GM21447 (cell line): ENCODE data around the gene KRTAP21-3.
"Not testable (repeated sequence)": the region's sequence is repeated elsewhere in the genome, so short reads cannot be mapped to it uniquely, and the experiment has no call there.

Experiments
- ATAC-seq: cut with Tn5 transposase; IDR thresholded peaks from one replicate; pipeline ENCODE4 v1.9.1; 2021; ENCODE audit not compliant: unreplicated experiment

Gene KRTAP21-3, protein sequence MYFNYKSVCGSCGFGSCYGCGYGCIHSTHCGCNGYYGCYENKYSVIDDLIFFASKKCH

DNA sequence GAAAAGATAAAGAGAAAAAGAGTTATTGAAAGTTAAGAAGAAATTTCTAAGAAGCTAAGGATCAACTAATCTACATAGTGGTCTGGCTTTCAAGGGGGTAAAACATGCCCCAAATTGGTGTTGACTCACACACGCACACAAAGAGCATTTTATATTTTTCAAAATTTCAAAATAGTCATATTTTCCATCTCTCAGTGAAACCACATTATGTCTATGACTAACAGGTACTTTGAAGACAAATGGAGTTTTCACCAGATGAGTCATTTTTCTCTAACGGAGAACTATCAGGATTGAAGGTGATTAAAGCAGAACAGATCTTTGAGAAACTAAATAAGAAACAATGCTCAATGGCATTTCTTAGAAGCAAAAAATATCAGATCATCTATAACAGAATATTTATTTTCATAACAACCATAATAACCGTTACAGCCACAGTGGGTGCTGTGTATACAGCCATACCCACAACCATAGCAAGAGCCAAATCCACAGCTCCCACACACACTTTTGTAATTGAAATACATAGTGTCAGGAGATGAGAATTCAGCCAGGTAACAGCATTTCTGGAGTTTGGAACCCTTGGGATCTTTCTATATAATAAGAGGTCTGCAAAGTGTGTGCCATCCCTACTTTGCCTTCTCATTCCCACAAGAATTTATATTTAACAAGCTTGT, at the start of gene KRTAP21-3:
Gene KRTAP21-3 (minus strand): TSS at position 539 of the 671 bp plus-strand sequence. CDS start 18 bp downstream, at position 521.
- ATAC-seq: no peak

DNA sequence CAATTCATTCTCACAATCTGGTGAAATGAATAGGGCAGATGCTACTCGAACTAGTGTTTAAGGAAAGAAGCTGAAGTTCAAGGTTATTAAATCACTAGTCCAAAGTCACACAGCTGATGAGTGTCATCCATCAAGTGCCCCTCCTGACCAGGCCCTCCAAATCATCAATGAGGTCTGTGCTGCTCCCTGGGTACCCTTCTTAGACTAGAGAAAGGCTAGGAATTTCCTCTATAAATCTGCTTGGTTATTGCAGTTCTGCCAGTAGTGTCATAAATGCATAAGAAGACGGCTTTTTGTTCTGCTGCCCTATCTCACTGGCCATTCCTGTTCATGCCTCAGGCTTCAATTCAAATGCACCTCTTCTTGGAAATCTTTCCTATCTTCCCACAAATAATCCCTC, 42.2 kb upstream of the KRTAP21-3 start:
- ATAC-seq: no peak

DNA sequence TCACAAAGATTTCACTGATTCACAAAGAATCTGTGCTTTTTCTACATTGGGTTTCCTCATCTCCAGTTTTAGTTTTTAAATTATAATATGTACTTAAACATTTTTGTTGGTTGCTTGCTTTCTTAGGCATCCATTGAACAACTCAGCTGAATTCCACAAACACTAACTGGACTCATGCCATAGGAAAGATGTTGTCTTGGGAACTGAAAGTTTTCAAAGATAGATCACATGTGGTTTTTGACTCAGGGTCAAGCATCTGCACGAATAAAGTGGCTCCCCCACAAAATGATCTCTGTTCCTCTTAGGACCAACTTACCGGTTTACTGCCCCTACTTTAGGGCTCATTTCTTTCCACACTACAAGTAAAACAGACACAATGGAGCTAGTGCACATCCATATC, 39.7 kb upstream of the KRTAP21-3 start:
- no peak for ATAC-seq

DNA sequence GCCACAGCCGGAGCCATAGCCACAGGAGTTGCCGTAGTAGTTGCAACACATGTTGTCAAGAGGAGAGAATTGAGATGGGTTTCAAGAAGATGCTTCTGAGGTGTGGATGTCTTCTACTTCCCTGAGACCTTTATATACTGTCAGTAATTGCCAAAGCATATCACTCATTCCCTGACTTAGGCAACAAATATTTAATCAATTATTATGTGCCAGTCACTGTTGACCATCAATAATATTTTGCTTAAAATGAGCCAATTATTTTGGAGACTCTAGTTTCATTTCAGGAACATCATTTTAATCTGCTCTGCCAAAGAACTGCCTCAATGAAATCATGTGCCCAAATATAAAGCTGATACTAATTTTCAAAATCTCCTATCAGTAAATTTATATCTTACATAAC, 36.8 kb upstream of the KRTAP21-3 start, which contains the start of gene KRTAP21-1:
Gene KRTAP21-1 (minus strand): TSS at position 101 of the 400 bp plus-strand sequence. CDS start 50 bp downstream, at position 51.
- not testable (repeated sequence) for ATAC-seq

DNA sequence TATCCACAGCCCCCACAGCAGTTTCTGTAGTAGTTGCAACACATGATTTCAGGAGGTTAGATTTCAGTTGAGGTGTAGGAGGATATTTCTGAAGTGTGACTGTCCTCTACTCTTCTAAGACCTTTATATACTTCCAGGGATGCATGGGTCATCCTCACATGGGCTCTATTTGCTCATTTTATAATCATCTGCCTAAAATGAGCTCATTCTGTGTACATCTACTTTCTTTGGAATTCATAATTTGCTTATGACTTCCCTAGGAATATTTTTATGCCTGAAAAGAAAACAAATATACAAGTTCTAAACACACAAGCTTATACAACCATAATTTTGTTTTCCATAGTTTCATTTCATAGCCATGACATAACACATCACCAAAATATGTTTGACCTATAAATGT, 28.6 kb upstream of the KRTAP21-3 start, which contains the start of gene KRTAP21-2:
Gene KRTAP21-2 (minus strand): TSS at position 101 of the 400 bp plus-strand sequence. CDS start 57 bp downstream, at position 44.
- no peak for ATAC-seq

DNA sequence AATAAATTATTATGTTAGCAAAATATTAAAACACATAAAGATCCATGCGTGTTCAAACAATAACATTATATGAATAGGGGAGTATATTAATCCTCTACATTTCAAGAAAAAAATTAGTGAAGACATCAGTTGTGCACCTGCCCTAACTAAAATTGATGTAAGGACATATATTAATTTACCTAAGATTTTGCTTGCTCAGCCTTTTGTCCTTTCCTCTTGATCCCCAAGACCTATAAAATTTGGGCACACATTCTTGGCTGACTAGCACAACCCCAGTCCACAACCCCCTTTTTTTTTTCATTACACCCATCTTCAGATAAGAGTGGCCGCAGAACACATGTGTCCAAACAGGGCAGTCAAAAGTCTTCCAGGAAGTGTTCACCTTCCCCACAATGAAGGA, 21.9 kb upstream of the KRTAP21-3 start:
- no peak for ATAC-seq

DNA sequence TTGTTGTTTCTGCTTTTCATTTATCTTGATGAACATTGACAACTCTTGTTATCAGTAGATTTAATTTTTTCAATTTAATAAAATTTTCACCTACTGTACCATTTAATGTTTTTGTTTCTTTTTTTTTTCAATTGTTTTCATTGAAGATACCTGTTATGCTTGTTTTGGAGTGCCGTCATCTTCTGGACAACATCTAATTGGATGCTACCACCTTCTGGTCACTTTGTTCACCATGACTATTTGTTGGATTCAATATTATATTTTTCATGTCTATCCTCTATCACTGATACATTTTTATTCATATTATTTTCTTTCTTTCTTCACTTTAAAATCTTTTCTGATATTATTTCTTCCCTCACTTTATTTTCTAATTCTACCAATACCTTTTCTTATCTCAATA, 14.4 kb upstream of the KRTAP21-3 start:
- ATAC-seq: no peak

DNA sequence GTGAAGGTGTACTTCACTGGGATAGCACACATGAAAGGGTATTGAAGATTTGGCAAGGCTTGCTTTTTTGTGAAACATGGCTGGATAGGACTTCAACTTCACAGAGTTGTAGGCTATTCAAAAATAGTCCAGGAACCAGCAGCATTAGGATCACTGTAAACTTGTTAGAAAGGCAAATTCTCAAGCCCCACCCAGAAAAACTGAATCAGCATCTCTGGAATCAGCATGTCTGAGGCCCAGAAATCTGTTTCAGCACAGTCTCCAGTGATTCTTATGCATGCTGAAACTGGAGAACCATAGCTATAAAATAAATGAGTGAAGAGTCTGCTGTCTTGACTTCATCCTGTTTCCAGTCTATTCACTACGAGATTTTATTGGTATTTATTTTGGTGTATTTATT, 8.1 kb upstream of the KRTAP21-3 start:
- ATAC-seq: no peak

DNA sequence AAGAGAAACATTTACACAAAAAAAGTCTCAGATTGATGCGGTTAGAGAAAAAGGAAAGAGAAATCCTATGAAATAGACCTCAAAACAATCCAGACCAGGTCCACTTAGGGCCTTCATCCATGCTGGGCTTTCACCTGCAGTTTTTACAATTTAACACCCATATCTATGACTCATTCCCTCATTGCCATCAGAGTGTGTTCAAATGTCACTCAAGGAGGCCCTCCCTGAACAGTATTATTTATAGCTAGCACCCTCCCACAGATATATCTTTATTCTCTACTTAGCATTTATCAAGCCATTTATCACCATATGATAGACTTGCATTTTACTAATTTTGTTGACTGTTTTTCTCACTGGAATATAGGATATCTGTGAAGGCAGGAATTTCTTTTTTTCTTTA, 824 bp upstream of the KRTAP21-3 start:
- ATAC-seq: no peak

DNA sequence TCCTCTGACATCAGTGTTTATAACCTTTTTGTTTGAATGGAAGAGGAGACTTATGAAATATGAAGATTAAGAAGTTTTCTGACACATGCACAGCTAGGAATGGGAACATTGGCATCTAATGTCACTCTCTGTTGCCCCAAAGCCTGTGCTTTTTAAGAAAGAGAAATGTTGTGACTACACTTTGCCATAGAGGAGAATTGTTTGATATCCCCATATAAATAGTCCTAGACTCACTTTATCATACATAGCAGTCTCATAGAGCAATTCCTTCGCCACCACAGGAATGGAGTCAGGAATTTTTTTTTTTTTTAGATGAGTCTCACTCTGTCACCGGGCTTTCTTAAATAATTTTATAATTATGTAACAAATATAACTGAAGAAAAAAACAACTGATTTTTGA, 1.5 kb downstream of the KRTAP21-3 start:
- no peak for ATAC-seq

DNA sequence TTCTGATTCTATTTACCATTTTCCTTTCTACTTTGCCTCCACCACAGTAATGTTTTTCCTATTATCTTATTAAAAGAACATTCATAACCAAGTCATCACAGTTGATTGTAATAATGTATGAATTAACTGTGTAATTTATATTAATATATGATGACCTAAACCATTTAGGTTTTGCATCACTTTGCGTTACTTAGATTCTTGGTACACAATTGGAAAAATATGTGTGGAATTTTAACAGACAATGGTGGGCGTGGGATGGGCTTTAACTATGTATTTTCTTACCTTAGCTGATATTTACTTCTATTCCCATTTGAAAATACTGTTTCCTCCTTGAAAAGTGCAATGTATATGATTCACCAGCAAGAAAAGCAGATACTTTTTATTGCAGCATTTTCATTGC, 3.6 kb downstream of the KRTAP21-3 start:
- ATAC-seq: no peak

DNA sequence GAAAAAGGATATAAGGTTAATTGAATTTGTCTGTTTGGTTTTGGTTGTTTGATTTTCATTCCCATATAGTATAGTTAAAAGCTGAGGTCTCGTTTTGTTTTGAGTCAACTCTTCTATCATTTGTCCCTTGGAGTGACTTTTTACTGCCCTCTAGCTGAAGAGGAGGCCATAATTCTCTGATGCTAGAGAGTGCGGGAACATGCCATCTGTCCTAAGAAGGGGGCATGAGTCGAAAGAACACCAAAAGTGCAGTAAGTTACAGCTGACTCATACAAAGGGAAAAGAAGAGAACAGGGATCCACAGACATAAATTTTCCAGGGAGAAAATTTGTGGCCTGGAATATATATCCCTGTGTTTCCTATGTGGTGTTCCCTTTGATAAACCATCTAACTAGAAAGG, 4.1 kb downstream of the KRTAP21-3 start:
- no peak for ATAC-seq

DNA sequence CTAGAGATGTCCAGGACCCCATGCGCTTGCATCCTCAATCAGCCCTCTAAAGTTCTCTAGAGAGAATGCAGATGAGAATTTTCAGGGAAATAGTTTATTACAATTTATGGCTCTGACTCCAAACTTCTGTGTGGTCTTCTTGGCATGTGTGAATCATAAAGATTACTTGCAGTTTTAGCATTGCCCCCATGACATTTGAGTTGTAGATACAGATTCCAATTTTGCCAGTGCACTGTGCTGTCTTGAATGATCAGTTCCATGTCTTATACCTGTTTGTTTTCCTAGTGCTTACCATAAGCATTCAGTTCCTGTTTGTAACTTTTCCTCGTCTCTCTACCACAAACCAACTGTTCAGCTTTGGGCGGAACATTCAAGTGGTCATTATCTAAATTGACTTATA, 4.8 kb downstream of the KRTAP21-3 start:
- no peak for ATAC-seq

DNA sequence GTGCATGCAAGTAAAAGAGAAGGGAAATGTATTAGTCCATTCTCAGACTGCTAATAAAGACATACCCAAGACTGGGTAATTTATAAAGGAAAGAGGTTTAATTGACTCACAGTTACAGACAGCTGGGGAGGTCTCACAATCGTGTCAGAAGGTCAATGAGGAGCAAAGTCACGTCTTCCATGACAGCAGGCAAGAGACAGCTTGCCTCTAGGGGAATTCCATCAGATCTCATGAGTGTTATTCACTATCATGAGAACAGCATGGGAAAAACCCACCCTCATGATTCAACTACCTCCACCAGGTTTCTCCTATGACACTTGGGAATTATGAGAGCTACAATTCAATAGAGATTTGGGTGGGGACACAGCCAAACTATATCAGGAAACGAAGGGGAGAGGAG, 8.1 kb downstream of the KRTAP21-3 start:
- no peak for ATAC-seq

DNA sequence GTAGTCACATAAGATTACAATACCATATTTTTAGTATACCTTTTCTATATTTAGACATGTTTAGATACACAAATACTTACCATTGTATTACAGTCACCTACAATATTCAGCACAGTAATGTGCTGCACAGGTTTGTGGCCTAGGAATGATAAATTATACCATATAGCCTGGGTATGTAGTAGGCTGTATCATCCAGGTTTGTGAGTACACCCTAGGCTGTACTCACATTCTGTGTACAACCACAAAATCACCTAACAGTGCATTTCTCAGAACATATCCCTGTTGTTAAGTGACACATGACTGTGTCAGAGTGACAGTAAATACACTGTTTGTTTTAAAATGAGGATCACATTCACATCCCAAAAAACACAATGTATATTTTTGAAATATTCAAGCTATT, 11.2 kb downstream of the KRTAP21-3 start:
- ATAC-seq: no peak

DNA sequence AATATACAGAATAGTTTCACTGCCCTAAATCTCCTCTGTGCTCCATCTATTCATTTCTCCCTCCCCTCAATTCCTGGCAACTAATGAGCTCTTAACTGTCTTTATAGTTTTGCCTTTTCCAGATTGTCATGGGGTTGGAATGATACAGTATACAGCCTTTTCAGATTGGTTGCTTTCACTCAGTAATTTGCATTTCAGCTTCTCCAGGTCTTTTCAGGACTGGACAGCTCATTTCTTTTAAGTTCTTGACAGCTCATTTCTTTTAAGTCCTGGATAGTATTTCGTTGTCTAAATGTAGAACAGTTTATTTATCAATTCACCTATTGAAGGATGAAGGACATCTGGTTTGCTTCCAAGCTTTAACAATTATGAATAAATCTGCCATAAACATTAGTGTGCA, 22.6 kb downstream of the KRTAP21-3 start:
- ATAC-seq: no peak

DNA sequence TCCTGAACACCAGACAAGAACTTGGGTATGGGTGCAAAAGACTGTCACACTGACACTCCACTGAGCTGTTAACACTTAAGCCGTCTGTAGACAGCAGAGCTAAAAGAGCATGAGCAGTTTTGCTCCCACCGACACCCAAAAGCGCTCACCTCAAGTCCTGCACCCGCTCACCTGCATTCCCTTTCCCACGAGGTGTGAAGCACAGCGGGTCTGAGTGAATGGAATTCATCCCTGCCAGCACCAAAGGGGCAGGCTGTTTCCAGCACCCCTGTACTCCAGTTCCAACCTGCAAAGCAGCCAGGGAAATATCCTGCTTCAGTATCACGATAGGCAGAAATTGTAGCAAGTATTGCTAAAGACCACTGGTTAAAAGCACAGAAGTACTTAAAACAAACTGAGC, 28.8 kb downstream of the KRTAP21-3 start:
- no peak for ATAC-seq

DNA sequence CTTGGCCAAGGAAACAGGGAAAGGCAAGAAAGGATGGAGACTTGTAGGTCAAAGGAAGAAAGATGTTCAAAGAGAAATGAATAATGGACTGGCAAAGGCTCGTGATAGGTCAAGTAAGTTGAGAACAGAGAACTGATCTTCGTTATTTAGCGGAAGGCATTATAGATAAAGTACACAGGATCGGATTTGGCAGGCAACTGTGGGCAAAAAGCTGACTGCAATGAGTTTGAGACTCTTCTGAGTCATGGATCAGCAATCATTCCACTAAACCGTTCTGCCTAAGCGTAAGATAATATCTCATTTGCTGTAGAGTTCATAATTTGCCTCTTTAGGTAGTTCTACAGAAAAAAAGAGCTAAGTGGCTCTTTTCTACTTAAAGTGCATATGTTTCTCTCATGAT, 34.1 kb downstream of the KRTAP21-3 start:
- ATAC-seq: no peak

DNA sequence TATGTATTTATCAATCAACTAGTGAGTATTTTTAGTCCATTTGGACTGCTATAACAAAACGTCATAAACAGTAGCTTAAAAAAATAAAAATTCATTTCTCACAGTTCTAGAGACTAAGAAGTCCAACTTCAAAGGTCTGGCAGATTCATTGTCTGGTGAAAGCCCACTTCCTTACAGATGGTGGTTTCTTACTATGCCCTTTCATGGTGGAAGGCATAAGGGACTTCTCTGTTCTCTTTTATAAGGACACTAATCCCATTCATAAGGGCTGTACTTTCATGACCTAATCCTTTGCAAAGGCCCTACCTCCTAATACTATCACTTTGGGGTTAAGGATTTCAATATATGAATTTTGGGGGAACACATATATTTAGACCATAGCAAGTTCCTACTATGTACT, 38.0 kb downstream of the KRTAP21-3 start:
- no peak for ATAC-seq

DNA sequence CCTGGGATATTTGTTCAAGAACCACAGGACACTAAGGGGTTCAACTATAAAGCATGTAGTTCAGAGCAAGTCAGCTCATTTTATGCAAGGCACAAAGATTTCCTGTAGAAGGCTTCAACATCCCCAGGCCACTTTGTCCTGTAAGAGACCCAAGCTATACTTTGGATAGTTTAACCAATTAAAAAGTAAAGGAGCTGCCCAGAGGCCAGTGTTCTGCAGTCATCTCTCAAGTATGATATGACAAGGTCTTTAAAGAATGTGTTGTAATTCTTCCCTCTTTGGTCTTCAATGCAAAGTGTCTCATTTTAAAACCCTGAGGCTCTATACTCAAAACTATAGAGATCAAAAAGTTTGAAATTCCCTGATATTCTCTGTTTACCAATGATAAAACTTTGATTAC, 41.8 kb downstream of the KRTAP21-3 start:
- no peak for ATAC-seq

DNA sequence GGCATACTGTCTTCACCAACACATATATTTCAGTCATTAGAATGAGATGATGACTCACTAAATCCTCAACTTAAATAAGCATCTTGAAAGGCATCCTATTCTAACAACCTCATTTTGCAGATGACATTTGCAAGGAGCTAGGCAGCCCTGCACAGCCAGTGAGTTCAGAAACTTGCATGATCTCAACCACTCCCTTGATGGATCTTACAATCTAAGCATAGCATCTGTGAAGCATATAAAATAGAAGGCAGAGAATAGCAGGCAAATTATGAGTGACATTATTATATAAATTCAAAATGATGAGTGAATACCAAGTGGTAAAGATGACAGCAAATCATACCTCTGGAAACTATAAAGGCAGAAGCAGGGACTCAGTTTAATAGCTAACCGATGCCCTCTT, 44.3 kb downstream of the KRTAP21-3 start:
- no peak for ATAC-seq

DNA sequence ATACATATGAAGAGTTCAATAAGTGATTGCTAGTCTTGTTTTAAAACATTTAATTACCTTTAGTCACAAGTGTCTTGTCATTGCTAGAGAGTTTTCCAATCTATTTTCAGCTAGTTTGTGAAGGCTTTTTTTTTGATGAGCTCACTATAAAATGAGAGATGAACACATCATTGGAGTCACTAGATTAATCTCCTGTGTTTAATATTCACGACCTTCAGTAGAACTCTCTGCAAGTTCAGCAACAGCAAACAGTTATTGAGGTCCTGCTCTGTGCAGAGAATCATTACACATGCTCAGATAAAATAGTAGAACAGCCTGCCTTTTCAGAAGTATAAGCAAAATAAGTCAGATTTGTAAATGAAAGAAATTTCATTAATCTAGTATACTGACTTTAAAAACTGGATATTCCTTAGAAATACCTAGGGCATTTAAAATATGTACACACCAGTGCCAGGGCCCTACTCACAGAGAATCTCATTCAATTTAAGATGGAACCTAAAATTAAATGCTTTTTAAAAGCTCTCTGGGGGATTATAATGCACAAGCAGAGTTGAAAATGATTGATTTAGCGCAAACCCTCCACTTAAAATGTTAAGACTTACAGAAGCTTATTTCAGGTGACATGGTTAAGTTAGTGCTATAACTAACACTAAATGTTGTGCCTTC, 45.5 kb downstream of the KRTAP21-3 start:
- no peak for ATAC-seq
